Liver (tissue), 3 donors: ENCODE measurements around the gene PAK1IP1.

Experiments
- JUND ChIP-seq, 2 donors: IDR thresholded peaks; 2 replicates each; pipeline ENCODE4 v1.6.1; 2016; ENCODE audit warnings: antibody characterized with exemption in 2 of 2
- RAD21 ChIP-seq, 2 donors: IDR thresholded peaks; 2 replicates each; pipeline ENCODE4 v1.6.1; 2016; ENCODE audit warnings: antibody characterized with exemption in 2 of 2, mild to moderate bottlenecking in 2 of 2
- RXRA ChIP-seq, 2 donors: IDR thresholded peaks; 2 replicates each; pipeline ENCODE4 v1.6.1; 2017 to 2018; ENCODE audit warnings: antibody characterized with exemption in 2 of 2, mild to moderate bottlenecking in 1 of 2
- ZBTB33 ChIP-seq: IDR thresholded peaks from 2 replicates; pipeline ENCODE4 v1.6.1; 2016; ENCODE audit warnings: antibody characterized with exemption
- TF ChIP-seq, protein P1 (sequence below): fragments of 150-350 bp; IDR thresholded peaks from 2 replicates; pipeline ENCODE4 v1.5.1; 2017; ENCODE audit warnings: improper control_type of control experiment, low read depth, low read length; ENCODE audit not compliant: missing input control
- TF ChIP-seq, protein P2 (sequence below): IDR thresholded peaks from 2 replicates; pipeline ENCODE4 v1.6.1; 2016; ENCODE audit warnings: antibody characterized with exemption
- TF ChIP-seq, protein P3 (sequence below): IDR thresholded peaks from 2 replicates; pipeline ENCODE4 v1.6.1; 2016; ENCODE audit warnings: antibody characterized with exemption
- TF ChIP-seq, protein P4 (sequence below): IDR thresholded peaks from 2 replicates; pipeline ENCODE4 v1.6.1; 2016; ENCODE audit warnings: antibody characterized with exemption, mild to moderate bottlenecking
- donor health status: healthy.
- donor health status: healthy.

DNA sequence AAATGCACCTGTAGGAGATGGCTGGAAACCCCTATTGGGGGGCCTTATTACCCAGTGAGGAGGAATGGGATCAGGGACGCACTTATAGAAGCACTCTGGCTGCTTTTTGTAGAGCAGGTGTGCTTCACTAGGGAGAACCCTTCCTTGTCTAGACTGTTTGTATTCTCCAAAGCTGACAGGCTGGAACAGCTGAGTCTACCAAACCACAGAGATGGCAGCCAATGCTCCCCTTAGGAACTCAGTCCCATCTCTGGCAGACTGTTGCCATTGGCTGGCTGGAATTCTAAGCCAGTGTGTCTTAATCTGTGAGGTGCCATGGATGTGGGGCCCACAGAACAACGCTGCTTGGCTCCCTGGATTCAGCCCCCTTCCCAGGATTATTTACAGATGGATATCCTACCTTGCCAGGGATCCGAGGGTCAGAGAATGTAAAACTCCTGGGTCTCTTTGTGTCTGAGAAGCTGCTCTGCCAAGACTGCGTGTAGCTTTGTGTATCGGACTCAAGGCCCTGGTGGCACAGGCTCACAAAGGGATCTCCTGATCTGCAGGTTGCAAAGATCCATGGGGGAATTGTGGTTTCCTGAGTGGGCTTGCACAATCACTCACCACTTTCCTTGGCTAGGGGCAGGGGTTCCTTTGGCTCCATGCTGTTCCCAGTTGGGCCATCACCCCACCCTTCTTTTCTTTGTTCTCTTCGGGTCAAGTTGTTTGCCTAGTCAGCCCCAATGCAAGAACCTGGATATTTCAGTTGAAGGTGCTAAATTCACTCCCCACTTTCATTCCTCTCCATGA lies 26.4 kb upstream of the PAK1IP1 start:
- TF ChIP-seq, protein P1, sequence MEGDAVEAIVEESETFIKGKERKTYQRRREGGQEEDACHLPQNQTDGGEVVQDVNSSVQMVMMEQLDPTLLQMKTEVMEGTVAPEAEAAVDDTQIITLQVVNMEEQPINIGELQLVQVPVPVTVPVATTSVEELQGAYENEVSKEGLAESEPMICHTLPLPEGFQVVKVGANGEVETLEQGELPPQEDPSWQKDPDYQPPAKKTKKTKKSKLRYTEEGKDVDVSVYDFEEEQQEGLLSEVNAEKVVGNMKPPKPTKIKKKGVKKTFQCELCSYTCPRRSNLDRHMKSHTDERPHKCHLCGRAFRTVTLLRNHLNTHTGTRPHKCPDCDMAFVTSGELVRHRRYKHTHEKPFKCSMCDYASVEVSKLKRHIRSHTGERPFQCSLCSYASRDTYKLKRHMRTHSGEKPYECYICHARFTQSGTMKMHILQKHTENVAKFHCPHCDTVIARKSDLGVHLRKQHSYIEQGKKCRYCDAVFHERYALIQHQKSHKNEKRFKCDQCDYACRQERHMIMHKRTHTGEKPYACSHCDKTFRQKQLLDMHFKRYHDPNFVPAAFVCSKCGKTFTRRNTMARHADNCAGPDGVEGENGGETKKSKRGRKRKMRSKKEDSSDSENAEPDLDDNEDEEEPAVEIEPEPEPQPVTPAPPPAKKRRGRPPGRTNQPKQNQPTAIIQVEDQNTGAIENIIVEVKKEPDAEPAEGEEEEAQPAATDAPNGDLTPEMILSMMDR, result no peak
- TF ChIP-seq RAD21 (IDR thresholded peaks at IDR 0.05) (no peak), RXRA (IDR thresholded peaks at IDR 0.05) (no peak), JUND (IDR thresholded peaks at IDR 0.05) (no peak), ZBTB33 (no peak)
- TF ChIP-seq, protein P2, sequence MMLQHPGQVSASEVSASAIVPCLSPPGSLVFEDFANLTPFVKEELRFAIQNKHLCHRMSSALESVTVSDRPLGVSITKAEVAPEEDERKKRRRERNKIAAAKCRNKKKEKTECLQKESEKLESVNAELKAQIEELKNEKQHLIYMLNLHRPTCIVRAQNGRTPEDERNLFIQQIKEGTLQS, result no peak
- TF ChIP-seq, protein P3, sequence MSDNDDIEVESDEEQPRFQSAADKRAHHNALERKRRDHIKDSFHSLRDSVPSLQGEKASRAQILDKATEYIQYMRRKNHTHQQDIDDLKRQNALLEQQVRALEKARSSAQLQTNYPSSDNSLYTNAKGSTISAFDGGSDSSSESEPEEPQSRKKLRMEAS, result no peak
- TF ChIP-seq, protein P4, sequence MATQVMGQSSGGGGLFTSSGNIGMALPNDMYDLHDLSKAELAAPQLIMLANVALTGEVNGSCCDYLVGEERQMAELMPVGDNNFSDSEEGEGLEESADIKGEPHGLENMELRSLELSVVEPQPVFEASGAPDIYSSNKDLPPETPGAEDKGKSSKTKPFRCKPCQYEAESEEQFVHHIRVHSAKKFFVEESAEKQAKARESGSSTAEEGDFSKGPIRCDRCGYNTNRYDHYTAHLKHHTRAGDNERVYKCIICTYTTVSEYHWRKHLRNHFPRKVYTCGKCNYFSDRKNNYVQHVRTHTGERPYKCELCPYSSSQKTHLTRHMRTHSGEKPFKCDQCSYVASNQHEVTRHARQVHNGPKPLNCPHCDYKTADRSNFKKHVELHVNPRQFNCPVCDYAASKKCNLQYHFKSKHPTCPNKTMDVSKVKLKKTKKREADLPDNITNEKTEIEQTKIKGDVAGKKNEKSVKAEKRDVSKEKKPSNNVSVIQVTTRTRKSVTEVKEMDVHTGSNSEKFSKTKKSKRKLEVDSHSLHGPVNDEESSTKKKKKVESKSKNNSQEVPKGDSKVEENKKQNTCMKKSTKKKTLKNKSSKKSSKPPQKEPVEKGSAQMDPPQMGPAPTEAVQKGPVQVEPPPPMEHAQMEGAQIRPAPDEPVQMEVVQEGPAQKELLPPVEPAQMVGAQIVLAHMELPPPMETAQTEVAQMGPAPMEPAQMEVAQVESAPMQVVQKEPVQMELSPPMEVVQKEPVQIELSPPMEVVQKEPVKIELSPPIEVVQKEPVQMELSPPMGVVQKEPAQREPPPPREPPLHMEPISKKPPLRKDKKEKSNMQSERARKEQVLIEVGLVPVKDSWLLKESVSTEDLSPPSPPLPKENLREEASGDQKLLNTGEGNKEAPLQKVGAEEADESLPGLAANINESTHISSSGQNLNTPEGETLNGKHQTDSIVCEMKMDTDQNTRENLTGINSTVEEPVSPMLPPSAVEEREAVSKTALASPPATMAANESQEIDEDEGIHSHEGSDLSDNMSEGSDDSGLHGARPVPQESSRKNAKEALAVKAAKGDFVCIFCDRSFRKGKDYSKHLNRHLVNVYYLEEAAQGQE, result no peak
